HepG2 (cell line): ENCODE measurements around the gene ZNRD2. TPM values are rescaled to one million over a fixed set of nuclear protein-coding genes. Genes with fewer than 3 reads are reported as not detected.

Source experiments
- EHMT2 ChIP-seq: fragments of 200-600 bp; sonication (generic); IDR thresholded peaks from 2 replicates; pipeline ENCODE4 v1.7.0; 2017; ENCODE audit warnings: antibody characterized with exemption, low read depth, low read length, borderline replicate concordance
- HNF4A ChIP-seq: sonication (generic); formaldehyde crosslinking; IDR thresholded peaks from 2 replicates; pipeline ENCODE4 v1.4.0; 2020; ENCODE audit warnings: missing genetic modification reagents
- MED13 ChIP-seq: sonication (generic); formaldehyde crosslinking; IDR thresholded peaks from 2 replicates; pipeline ENCODE4 v1.5.0; 2020; ENCODE audit warnings: missing genetic modification reagents
- PITX1 ChIP-seq: sonication (generic); formaldehyde crosslinking; IDR thresholded peaks from 2 replicates; pipeline ENCODE4 v1.5.1; 2020; ENCODE audit warnings: mild to moderate bottlenecking, missing genetic modification reagents
- REXO4 ChIP-seq: sonication (generic); formaldehyde crosslinking; IDR thresholded peaks from 2 replicates; pipeline ENCODE4 v1.8.0; 2022; ENCODE audit warnings: missing genetic modification reagents, mild to moderate bottlenecking, borderline replicate concordance
- RORA ChIP-seq: sonication (generic); formaldehyde crosslinking; IDR thresholded peaks from 2 replicates; pipeline ENCODE4 v1.5.0; 2020; ENCODE audit warnings: mild to moderate bottlenecking, missing genetic modification reagents, moderate library complexity
- ZNF292 ChIP-seq: sonication (generic); formaldehyde crosslinking; IDR thresholded peaks from 2 replicates; pipeline ENCODE4 v1.8.1; 2022; ENCODE audit warnings: mild to moderate bottlenecking, low read depth, missing genetic modification reagents, borderline replicate concordance
- ZNF766 ChIP-seq: sonication (generic); formaldehyde crosslinking; IDR thresholded peaks from 2 replicates; pipeline ENCODE4 v1.5.0; 2020; ENCODE audit warnings: missing genetic modification reagents, borderline replicate concordance
- polyA plus RNA-seq, 8 experiments: library from polyadenylated mRNA; depleted of rRNA in 3 of 8; stranded (reverse) in 7 of 8; unstranded in 1 of 8; fragments of >200 nt; fragmentation: Illumina TruSeq in 4 of 8; extraction: Trizol in 4 of 8; gene quantifications; 2 replicates each; pipeline versions ENCODE4 v1.2.1 to v1.2.3, GENCODE V29; 2011 to 2016; ENCODE audit warnings: low read depth in 4 of 8, missing spikeins in 1 of 8, mixed read lengths in 1 of 8; ENCODE audit not compliant: insufficient read depth in 1 of 8
- total RNA-seq, 5 experiments: library from RNA; depleted of rRNA; stranded (reverse); fragments of >200 nt; fragmentation: Illumina TruSeq; extraction: Trizol; gene quantifications; 2 replicates each; pipeline ENCODE4 v1.2.3, GENCODE V29; 2016; ENCODE audit warnings: low read depth in 1 of 5
- TF ChIP-seq, protein P1 (sequence below), 2 experiments: sonication (generic) in 1 of 2; formaldehyde crosslinking in 1 of 2; IDR thresholded peaks; 2 replicates each; pipeline versions ENCODE4 v1.5.1 to v1.6.1; 2011 to 2020; ENCODE audit warnings: borderline replicate concordance in 1 of 2, low read depth in 1 of 2, low read length in 1 of 2, mild to moderate bottlenecking in 1 of 2, missing genetic modification reagents in 1 of 2, moderate library complexity in 1 of 2
- TF ChIP-seq, protein P2 (sequence below): sonication (generic); formaldehyde crosslinking; IDR thresholded peaks from 2 replicates; pipeline ENCODE4 v1.8.0; 2022; ENCODE audit warnings: mild to moderate bottlenecking, missing genetic modification reagents
- TF ChIP-seq, protein P3 (sequence below): sonication (generic); formaldehyde crosslinking; IDR thresholded peaks from 2 replicates; pipeline ENCODE4 v1.5.1; 2020; ENCODE audit warnings: mild to moderate bottlenecking, missing genetic modification reagents, moderate library complexity
- TF ChIP-seq, protein P4 (sequence below): sonication (generic); formaldehyde crosslinking; IDR thresholded peaks from 2 replicates; pipeline ENCODE4 v1.9.0; 2022; ENCODE audit warnings: missing genetic modification reagents, mild to moderate bottlenecking, borderline replicate concordance
- TF ChIP-seq, protein P5 (sequence below): sonication (generic); formaldehyde crosslinking; IDR thresholded peaks from 2 replicates; pipeline ENCODE4 v1.4.0; 2020; ENCODE audit warnings: missing genetic modification reagents, mild to moderate bottlenecking, borderline replicate concordance

Gene ZNRD2
- total and polyA plus RNA-seq, 2 of the 13 experiments (the other 11 are each of a cell fraction or from before 2014, with no cell fraction given) = 29.2 to 34.0 TPM

DNA sequence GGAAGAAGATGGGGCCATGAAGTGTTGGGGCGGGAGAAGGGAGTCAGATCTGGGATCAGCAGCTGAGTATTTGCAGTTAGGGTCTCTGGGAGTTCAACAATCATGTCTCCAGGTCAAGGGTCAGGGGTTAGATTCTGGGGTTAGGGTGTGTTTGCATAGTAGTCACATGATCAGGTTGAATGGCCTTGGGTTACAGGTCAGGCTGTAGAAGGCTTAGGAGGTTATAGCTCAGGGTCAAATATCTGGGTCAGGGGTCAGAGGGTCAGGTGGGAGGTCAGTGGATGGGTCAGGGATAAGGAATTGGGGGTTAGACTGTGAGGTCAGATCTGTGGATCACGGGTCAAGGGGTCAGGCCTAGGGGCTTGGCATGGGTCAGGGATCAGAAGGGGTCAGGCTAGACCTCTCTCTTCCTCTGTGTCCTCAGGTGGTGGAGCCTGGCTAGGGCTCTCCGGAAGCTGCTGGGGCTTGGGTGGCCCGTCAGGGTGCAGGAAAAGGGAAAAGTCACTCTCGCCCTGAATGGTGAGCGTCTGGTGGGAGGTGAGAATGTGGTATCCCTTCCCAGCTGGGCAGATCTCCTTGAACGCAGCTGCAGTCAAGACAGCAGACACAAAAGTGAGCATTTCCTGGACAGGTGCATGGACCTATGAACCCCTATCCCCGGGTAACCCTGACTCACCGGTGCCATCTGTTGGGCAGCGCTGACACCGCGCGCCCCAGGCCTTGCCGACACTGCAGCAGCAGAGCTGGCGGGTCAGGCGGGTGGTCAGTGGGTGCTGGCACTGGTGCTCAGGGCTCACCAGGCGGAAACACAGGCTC is 18.5 kb upstream of the ZNRD2 start (continued):
- TF ChIP-seq REXO4 (CRISPR knock-in tag) (0 out of 2 replicates have a peak, but pooled peaks have one; percentile 10), EHMT2 (no peak), HNF4A (peak; percentile 84), MED13 (no peak), ZNF292 (no peak; the same call in 1 of the 2 replicates), PITX1 (peak; percentile 76), RORA (CRISPR knock-in tag) (no peak; the same call in 1 of the 2 replicates), ZNF766 (CRISPR knock-in tag) (no peak)
- TF ChIP-seq, protein P1, sequence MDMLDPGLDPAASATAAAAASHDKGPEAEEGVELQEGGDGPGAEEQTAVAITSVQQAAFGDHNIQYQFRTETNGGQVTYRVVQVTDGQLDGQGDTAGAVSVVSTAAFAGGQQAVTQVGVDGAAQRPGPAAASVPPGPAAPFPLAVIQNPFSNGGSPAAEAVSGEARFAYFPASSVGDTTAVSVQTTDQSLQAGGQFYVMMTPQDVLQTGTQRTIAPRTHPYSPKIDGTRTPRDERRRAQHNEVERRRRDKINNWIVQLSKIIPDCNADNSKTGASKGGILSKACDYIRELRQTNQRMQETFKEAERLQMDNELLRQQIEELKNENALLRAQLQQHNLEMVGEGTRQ (IDR thresholded peaks at IDR 0.05; ENCODE audit: low read depth, low read length) = no peak
- TF ChIP-seq, protein P1 (CRISPR knock-in tag; IDR thresholded peaks at IDR 0.05; ENCODE audit: borderline replicate concordance) = peak; percentile 87
- TF ChIP-seq, protein P2, sequence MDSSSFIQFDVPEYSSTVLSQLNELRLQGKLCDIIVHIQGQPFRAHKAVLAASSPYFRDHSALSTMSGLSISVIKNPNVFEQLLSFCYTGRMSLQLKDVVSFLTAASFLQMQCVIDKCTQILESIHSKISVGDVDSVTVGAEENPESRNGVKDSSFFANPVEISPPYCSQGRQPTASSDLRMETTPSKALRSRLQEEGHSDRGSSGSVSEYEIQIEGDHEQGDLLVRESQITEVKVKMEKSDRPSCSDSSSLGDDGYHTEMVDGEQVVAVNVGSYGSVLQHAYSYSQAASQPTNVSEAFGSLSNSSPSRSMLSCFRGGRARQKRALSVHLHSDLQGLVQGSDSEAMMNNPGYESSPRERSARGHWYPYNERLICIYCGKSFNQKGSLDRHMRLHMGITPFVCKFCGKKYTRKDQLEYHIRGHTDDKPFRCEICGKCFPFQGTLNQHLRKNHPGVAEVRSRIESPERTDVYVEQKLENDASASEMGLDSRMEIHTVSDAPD = peak; percentile 25; the same call in 1 of the 2 replicates
- TF ChIP-seq, protein P3, sequence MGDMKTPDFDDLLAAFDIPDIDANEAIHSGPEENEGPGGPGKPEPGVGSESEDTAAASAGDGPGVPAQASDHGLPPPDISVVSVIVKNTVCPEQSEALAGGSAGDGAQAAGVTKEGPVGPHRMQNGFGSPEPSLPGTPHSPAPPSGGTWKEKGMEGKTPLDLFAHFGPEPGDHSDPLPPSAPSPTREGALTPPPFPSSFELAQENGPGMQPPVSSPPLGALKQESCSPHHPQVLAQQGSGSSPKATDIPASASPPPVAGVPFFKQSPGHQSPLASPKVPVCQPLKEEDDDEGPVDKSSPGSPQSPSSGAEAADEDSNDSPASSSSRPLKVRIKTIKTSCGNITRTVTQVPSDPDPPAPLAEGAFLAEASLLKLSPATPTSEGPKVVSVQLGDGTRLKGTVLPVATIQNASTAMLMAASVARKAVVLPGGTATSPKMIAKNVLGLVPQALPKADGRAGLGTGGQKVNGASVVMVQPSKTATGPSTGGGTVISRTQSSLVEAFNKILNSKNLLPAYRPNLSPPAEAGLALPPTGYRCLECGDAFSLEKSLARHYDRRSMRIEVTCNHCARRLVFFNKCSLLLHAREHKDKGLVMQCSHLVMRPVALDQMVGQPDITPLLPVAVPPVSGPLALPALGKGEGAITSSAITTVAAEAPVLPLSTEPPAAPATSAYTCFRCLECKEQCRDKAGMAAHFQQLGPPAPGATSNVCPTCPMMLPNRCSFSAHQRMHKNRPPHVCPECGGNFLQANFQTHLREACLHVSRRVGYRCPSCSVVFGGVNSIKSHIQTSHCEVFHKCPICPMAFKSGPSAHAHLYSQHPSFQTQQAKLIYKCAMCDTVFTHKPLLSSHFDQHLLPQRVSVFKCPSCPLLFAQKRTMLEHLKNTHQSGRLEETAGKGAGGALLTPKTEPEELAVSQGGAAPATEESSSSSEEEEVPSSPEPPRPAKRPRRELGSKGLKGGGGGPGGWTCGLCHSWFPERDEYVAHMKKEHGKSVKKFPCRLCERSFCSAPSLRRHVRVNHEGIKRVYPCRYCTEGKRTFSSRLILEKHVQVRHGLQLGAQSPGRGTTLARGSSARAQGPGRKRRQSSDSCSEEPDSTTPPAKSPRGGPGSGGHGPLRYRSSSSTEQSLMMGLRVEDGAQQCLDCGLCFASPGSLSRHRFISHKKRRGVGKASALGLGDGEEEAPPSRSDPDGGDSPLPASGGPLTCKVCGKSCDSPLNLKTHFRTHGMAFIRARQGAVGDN (CRISPR knock-in tag) = peak; percentile 75
- TF ChIP-seq, protein P4, sequence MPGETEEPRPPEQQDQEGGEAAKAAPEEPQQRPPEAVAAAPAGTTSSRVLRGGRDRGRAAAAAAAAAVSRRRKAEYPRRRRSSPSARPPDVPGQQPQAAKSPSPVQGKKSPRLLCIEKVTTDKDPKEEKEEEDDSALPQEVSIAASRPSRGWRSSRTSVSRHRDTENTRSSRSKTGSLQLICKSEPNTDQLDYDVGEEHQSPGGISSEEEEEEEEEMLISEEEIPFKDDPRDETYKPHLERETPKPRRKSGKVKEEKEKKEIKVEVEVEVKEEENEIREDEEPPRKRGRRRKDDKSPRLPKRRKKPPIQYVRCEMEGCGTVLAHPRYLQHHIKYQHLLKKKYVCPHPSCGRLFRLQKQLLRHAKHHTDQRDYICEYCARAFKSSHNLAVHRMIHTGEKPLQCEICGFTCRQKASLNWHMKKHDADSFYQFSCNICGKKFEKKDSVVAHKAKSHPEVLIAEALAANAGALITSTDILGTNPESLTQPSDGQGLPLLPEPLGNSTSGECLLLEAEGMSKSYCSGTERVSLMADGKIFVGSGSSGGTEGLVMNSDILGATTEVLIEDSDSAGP (CRISPR knock-in tag) = peak; percentile 48; the same call in 1 of the 2 replicates
- TF ChIP-seq, protein P5, sequence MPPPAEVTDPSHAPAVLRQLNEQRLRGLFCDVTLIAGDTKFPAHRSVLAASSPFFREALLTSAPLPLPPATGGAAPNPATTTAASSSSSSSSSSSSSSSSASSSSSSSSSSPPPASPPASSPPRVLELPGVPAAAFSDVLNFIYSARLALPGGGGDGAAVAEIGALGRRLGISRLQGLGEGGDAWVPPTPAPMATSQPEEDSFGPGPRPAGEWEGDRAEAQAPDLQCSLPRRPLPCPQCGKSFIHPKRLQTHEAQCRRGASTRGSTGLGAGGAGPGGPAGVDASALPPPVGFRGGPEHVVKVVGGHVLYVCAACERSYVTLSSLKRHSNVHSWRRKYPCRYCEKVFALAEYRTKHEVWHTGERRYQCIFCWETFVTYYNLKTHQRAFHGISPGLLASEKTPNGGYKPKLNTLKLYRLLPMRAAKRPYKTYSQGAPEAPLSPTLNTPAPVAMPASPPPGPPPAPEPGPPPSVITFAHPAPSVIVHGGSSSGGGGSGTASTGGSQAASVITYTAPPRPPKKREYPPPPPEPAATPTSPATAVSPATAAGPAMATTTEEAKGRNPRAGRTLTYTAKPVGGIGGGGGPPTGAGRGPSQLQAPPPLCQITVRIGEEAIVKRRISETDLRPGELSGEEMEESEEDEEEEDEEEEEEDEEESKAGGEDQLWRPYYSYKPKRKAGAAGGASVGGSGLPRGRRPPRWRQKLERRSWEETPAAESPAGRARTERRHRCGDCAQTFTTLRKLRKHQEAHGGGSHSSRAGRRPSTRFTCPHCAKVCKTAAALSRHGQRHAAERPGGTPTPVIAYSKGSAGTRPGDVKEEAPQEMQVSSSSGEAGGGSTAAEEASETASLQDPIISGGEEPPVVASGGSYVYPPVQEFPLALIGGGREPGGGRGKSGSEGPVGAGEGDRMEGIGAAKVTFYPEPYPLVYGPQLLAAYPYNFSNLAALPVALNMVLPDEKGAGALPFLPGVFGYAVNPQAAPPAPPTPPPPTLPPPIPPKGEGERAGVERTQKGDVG = 0 out of 2 replicates have a peak, but pooled peaks have one; percentile 67
